Activated CD4-positive, alpha-beta T cell treated with anti-CD3 and anti-CD28 coated beads, Interleukin-2, amount 50 U/mL, for 1 hour (primary cell): ENCODE data around the gene ALAD.

Experiments
- DNase-seq: peaks from one replicate; pipeline ENCODE4 v3.0.0-alpha.2; 2020

Gene ALAD

DNA sequence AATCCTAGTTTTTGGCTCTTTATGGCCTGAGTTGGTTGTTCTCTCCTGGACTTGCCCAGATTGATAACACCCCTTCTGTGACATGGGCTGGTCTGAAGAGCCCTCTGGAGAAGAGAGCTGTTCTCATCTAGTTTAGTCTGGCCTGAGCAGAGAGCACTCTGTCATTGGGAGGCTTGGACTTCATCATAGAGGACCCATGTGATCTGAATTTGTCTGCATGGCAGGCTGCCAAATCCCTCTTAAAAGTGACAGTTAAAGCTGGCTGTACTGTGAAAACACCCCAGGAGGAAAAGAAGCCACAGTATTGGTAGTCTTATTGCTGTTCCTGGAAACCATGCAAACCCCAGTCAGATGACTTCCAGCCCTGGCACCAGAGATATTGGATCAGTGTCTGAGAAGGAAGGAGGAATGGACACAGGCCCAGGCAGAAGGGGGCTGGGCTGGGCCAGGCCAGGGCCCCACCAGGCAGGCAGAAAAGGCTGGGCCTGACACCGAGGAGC, 57.3 kb downstream of the ALAD start:
- no peak for DNase-seq

DNA sequence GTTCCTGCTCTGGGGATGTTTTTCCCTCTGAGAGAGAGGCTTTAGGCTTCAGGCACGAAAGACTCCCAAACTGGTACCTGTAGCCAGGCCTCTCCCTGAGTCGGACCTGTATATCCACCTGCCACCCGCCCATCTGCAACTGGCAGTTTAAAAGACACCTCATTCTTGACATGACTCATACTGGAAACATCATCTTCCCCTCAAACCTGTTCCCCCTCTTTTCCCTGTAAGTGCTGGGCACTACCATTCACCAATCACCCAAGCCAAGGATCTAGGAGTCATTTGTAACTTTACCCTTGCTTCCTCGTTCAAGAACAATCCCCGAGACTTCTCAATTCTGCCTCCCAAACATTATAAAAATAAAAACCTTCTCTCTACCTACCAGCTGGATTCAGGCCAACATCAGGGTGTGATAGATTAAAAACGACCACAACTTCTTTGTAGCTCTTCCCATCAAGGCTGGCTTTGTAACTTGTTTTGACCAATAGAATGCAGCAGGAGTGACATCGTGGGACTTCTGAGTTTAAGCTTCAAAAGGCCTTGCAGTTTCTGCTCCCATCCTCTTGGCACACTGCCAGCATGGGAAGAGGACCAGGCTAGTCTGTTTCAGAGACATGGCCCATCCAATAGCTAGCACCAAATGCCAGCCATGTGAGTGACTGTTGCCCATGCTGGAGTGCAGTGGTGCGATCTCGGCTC, 59.2 kb downstream of the ALAD start:
- DNase-seq: no peak

DNA sequence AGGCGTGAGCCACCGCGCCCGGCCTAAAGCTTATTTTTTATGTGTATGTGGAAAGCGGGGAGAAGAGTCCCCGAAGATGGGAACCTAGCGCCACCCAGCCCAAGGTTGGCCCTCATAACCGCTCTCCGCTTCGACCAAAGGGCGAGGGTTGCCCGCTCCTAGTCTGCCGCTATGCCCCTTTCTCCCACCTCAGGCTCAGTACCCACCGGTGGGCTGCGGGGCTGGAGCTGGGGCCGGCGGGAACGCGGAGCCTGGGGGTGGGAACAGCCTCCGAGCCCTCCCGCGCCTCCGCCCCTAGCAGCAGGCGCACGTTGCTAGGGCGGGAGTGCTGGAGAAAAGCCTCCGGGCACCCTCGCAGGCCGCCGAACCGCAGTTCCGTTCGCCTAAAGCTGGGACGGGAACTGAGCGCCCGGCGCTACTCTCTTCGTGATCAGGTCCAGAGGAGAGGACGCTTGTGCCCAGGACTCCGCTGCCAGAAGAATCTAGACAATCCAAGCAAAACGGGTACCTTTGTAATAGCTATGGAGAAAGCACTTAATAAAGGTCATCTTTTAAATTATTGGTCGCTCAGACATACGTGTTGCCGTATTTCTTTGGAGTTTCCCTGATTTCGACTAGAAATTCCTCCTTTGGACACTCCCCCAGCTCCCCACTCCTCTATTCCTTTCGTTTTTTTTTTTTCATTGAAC, 60.9 kb downstream of the ALAD start, which contains the start of gene WDR31:
TSS of gene WDR31 (minus strand) at position 265 of the 689 bp plus-strand sequence. CDS start 8,253 bp downstream, outside the sequence.
- DNase-seq: peak; percentile 73

DNA sequence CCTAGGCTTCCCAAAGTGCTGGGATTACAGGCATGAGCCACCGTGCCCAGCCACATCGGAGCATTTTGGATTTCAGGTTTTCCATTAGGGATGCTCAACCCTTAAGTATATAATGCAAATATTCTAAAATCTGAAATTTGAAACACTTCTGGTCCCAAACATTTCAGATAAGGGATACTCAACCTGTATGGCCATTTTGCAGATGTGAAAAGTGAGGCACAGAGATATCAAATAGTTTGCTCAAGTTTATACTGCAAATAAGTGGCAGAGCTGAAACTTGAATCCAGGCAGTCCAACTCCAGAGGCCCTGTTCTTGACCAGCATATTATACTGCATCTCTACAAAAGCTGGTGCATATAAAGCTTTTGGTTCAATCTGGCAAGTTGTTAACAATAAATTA, 63.4 kb downstream of the ALAD start:
- DNase-seq: no peak
